ENCODE measurements around the gene PDE8B.
"Not testable (repeated sequence)": the region's sequence is repeated elsewhere in the genome, so short reads cannot be mapped to it uniquely, and the experiment has no call there.

PDE8B gene

DNA sequence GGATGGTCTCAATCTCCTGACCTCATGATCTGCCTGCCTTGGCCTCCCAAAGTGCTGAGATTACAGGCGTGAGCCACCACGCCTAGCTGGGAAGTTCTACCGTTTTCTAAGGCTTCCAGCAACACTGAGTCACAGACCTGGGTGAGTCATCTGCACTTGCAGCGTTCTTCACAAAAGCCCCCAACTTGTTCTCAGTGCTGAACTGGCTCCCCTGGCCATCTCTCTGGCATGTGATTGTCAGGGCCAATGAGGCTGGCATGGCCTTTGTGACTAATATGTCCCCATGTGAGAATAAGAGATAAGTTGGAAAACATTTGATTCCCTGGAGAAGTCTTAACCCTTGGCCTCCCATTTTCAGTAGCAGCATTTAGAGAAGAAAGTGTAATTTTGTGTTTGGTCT is 157.3 kb downstream of the PDE8B start:
- DNase-seq, result peak; percentile 33

DNA sequence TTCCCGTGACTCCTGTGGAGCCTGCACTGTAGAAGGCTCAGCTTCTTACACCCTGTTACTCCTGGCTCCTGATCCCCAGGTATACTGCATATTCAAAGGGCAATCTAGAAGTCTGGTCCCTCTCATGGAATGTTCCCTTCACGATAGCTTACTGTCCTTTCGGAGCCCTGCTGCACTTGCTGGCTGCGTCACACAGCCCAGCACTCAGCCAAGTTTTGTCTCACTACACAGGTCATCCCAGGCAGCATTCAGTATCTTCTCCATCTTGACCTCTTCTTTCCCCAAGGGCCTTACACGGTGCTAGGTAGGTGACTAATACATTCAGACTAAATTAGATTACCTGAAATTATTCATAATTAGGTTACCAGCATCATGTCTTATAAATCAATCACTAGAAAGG is 157.9 kb downstream of the PDE8B start:
- DNase-seq, result no peak

DNA sequence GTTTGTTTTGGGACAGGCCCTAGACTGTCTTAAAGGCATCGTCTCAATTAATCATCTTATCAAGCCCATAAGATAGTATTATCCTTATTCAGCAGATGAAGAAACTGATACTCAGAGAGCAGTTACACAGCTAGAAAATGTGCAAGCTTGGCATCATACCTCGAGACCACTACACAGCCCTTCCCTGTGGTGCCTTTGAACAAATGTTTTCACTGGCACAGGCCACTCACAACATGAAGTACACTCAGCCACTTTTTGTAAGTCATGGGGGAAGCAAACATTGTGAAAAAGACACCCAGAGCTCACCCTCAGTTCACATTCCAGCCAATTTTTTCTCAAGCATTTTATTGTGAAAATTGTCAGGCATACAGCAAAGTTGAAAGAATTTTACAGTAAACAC is 159.1 kb downstream of the PDE8B start:
- no peak for DNase-seq

DNA sequence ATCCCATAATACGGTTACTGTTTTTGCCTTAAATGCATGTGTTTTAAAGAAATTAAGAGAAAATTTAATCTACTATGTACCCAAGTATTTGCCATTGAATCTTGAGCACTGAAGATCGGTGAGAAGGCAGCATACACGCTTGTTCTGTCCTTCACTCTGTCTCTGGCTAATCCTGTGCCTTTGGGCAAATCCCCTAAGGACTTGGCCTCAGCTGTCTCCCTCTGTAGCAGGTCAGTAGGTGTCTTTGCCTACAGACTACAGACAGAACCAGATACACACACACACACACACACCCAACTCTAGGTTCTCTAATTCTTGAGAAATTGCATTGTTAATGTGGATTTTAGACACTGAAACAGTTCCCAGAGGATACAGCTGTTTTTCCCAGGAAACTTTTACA is 164.2 kb downstream of the PDE8B start:
- no peak for DNase-seq

DNA sequence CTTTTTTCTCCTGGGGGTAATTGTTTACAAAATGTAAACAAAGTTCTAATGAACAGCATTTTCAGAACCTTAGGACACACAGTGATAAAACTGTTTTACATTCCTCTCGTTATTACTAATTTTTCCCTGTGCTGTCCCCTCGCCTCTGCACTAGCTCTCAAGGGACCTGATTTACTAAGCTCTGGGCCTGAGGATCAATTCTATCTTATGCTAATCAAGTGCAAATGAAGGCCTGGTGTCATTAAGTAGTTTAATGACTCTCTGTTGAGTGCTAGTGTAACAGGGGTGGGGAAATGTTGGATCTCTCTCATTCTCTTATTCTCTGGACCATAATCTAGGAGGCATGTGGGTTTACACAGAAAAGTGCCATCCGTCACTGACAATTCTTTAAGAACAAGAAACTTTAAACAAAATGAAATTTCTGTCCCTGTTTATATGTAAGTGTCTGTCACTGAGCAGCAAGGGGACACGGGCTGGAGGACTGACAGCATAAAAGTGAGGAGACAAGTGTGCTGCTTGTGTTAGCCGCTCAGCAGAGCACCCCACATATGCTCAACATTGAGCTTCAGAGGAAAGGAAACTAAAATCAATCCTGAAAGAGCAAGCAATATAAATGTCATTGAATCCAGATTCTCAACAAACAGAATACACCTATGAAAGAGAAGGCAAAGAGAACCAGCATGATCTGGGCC is 166.3 kb downstream of the PDE8B start:
- no peak for DNase-seq

DNA sequence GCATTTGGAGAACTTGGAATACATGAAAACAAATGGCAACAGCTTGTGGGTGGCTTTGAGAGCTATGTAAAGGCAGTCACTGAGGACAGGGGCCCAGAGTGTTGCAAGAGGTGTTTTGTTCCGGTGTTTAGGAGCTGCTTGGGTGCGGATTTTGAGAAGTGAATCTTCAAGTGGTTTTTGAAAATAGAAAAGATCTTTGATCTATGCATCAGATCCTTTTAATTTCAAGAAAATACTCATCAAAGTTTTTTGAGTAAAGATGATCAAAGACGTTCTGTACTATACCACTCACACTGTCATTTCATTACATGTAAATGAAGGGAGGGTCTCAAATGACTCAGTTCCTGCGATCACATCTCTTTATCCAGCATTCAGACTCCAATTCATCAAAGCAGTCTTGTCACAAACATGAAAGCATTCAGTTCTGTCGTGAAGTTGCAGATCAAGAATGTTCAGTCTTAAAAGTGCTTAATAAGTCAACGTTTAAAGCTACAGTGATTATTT is 169.1 kb downstream of the PDE8B start:
- DNase-seq, result no peak

DNA sequence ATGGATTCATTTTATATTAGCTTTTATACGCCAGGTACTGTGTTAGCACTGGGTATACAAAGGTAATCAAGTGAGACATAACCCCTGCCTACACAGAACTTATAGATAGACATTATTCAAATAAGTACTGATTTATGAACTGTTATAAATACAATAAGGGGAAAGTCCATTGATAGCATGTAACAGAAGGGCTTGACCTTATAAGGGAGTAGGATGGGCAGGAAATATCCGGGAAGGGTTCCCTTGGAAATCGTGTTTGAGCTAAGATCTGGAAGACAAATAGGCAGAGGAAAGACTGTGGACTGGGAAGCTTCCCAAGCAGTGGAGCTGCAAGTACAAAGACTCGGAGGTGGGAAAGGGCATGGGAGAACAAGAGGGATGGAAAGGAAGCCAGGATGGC is 170.2 kb downstream of the PDE8B start:
- DNase-seq, result no peak

DNA sequence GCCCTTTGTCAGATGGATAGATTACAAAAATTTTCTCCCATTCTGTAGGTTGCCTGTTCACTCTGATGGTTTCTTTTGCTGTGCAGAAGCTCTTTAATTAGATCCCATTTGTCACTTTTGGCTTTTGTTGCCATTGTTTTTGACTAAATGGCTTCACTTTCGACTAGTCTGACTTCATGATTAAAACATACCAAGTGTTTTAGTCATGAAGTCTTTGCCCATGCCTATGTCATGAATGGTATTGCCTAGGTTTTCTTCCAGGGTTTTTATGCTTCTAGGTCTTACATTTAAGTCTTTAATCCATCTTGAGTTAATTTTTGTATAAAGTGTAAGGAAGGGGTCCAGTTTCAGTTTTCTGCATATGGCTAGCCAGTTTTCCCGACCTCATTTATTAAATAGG is 172.9 kb downstream of the PDE8B start:
- DNase-seq, result peak; percentile 24

DNA sequence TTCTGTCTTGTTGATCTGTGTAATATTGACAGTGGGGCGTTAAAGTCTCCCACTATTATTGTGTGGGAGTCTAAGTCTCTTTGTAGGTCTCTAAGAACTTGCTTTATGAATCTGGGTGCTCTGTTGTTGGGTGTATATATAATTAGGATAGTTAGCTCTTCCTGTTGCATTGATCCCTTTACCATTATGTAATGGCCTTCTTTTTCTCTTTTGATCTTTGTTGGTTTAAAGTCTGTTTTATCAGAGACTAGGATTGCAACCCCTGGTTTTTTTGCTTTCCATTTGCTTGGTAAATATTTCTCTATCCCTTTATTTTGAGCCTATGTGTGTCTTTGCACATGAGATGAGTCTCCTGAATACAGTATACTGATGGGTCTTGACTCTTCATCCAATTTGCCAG is 175.9 kb downstream of the PDE8B start:
- DNase-seq, result not testable (repeated sequence)

DNA sequence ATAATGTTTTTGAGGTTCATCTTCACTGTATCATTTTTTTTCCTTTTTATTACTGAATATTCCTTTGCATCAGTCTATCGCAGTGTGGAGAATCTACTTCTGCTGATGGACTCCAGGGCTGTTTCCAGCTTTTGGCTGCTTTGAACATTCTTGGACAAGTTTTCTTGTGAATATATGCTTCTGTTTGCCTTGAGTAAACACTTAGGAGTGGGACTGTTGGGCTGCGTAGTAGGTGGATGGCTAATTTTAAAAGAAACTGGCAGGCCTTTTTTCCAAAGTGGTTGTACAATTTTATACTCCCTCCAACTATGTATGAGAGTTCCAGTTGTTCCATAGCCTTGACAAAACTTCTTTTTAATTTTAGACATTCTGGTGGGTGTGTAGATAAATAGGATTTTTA is 179.3 kb downstream of the PDE8B start:
- no peak for DNase-seq

DNA sequence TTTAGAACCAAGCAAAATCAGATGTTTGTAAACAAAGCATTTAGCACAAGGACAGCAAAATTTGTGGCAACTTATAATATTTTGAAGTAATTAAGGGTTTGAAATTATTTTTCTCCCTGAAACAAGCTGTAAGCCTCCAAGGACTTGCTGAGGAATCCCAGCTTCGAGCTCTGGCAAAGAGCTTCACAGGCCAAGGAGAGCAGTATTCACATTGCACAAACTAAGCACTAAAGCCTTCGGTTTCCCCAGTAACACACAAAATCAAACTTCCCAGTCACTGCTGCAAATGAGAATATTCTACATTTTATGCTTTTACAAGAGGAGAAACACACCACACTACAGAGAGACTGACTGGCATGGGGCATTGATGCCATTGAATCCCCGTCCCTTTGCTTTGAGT is 179.7 kb downstream of the PDE8B start:
- no peak for DNase-seq

DNA sequence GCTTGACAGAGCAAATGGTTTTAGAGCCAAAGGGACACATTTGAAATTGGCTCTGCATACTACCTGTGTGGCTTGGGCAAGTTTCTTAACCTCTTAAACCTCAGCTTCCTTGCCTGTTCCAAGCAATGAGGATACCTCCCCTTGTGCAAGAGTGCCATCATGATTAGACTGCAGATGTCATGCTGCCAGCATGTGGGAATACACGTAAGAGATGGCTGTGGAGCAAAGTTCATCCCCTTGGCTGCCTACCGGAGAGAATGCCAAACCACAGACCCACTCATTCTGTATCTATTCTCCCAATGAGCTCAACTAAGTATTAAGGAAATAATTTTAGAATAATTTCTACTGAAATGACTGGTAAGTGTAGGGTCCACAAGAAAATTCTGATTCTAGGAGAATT is 180.3 kb downstream of the PDE8B start:
- peak; percentile 64 for DNase-seq

DNA sequence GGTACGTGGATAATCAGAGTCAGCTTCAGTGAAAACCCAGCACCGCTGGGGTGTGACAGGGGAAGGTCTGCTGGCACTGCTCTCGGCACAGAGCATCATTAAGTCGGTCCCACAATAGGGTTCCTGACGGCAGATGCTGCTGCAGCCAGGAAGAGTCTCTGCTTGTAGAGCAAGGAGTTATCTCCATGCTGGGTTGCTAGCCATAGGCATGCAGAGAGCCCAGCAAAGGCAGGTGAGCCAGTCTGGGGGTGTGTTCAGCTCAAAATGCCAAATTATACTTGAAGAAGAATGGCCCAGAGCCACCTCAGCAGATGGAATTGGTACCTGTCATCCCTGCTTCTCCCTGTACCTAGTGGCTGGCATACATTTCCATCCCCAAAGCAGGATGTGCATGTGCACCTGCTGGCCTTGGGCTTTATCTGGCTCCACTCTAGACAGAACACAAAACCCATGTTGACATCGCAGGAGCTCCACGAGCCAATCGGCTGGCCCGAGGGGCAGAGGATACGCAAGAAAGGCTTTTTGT is 180.8 kb downstream of the PDE8B start:
- DNase-seq, result no peak

DNA sequence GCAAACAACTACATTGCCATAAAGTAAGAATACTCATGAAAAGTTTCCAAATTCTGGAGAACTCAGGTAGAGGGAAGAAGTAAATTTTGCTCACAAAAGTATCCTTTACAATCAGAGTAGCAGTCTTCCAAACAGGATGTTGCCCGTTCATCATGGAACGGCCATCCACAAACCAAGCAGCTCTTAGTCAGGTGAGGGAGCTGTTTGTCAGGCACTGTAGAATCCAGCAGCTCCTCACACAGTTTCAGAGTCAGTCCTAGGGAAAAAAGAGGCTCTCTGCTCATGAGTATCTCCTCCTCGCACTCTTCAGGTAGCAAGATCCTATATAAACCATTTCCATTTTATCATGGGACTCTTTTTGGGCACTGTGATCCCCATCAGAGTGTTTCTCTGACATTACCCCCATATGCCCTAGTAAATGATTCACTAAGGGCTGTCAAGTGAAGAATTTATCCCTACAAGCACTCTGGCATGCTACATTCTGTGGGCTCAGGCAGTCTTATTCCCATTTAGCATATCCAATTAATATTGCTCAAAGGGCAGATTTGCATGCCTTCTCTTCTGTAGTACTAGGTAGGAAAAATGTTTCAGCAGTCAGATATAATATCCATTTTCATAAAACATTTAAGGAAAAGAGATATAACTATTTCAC is 183.7 kb downstream of the PDE8B start:
- DNase-seq, result no peak

DNA sequence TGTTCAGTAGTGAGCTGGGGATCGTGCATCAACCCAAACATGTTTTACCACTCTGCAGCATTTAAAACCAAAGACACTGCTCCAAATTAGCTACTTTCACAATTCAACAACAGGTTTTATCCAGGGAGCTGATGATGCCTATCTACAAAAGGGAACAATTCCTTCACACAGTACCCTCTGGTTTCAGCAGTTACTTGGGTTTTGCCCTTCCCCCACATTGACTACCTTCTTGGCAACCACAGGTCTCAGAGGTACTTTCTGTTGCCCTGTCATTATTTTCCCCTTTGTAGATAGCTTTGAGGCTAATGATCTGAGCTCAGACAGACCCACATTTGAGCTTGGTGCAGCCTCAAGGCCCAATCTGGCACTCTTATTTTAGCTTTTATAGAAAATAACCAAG is 185.5 kb downstream of the PDE8B start:
- no peak for DNase-seq

DNA sequence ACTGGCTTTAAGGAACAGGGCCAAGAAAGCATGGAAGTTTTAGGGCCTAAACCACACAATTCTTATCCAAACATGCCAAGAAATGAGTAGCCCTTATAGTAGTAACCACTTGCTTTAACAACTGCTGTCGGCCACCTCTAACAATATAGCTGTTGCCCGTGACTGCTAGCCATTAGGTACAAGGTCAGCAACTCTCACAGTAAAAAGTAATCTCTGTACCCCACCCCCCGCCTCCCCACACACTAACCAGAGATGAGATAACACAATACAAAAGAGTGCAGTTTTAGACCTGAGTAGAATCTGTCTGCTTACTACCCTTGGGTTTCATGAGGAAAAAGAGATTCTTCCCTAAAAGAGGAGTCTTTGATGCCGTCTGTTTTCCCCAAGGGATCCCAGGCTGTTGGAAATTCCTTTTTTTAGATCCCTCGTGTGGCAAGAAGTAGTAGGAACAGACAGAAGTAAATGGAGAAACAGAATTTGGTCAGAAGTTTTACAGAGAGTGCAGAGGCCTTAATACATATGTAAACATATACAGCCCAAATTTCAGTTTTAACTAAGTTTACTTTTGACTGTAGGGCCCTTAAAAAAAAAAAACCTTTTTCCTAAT is 187.3 kb downstream of the PDE8B start:
- no peak for DNase-seq

DNA sequence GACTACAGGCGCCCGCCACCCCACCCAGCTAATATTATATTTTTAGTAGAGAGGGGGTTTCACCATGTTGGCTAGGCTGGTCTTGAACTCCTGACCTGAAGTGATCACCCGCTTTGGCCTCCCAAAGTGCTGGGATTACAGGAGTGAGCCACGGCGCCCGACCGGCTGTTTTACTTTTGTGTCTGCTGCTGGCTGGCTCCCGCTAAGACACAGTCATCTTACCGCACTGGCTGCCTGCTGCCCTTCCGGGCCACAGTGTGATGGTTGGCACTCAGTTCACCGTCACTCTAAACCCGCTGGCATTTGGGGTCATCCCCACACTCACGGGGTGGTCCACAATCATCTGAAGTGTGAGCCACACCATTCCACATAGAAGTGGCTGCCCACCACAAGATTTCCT is 188.0 kb downstream of the PDE8B start:
- no peak for DNase-seq

DNA sequence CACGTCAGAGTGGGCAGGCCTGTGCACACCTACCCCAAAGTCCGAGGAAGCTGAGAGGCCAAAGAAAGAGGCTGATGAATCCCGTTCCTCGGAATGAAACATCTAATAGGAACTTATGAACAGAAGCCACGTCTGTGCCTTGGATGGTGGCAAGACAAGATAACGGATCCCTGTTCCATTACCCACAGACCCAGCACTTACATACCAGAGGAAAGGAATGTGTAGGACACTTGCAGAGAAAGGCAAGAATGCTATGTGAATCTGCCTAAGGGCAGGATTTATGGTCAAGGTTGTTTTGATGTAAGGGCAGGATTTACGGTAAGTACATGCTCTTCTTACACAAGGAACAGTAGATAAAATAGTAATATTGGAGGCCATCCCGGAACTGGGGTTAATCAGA is 188.4 kb downstream of the PDE8B start:
- DNase-seq, result peak; percentile 18

DNA sequence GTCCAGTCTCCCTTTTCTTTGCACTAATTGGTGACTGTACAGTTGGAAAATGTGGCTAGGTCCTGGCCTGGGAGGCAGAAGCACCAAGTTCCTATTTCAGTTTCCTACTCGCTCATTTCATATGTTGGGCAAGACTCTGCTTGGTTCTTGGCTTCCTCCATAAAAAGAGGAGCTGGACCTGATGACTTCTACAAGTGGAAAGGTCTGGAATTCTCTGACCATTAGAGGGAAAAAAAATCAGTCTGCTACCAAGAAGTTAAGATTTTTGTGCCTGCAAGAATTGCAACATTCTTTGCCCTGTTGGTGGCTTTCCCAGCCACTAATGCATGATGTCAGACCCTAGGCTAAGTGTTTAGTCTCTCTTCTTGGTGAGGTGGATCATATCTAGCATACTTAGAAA is 190.2 kb downstream of the PDE8B start:
- no peak for DNase-seq

DNA sequence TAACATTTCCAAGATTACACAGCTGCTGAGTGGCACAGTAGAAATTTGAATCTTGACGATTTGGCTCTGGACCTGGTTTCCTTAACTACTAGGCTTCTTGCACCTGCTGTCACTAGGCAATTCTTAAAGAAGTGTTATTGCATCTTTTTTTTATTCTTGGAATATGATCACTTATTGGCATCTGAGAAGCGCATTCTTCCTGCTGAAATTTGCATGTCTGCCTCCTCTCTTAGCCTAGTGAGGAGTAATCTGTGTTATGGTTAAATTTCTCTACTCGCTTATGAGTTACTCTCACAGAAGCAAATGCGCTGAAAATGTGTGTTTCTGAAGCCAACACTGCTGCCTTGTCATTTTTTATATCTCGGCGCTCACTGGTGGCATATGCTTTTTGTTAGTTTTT is 192.3 kb downstream of the PDE8B start:
- no peak for DNase-seq

DNA sequence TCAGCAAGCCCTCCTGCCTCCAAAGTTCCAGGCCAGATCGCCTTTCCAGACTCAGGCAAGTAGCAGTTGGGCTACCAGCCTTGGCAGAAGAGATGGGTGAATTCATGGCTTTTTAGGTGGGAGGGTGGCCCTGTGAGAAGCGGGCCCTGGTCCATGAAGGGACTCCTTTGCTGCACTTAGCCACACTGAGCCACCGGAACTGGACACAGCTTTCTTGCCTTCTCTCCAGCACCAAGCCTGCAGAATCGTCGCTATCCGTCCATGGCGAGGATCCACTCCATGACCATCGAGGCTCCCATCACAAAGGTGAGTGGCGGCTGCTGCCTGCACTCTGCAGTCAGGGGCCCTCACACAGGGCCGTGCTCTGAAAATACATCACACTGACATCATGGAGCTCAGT is 196.7 kb downstream of the PDE8B start:
- no peak for DNase-seq

DNA sequence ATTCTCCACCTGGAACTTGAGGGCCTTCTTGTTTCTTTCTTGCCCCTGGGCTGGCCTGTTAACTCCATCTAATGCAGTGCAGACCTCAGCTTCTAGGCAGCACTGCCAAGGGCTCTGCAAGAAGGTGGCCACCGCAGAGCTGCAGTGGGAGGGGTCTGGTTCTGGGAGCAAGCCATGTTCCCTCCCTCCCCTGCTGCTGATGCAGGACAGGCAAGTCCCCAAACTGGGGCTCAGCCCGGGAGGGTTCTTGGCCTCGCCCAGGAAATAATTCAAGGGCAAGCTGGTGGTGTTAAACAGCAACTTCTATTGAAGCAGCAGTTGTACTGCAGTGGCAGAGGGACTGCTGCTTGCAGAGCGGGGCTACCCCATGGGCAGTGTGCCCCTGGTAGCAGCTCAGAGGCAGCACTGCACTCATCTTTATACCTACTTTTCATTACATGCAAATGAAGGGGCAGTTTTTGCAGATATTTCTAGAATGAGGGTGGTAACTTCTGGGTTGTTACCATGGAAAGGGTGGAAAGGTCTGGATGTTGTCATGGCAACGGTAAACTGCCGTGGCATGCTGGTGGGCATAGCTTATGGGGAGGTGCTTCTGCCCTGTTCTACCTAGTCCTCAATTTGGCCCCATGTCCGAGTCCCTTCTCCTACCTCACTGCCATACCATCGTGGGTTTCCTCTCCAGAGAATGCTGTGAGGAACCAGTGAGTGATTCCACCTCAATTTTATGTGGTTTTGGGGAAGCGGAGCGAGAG is 199.6 kb downstream of the PDE8B start:
- no peak for DNase-seq

DNA sequence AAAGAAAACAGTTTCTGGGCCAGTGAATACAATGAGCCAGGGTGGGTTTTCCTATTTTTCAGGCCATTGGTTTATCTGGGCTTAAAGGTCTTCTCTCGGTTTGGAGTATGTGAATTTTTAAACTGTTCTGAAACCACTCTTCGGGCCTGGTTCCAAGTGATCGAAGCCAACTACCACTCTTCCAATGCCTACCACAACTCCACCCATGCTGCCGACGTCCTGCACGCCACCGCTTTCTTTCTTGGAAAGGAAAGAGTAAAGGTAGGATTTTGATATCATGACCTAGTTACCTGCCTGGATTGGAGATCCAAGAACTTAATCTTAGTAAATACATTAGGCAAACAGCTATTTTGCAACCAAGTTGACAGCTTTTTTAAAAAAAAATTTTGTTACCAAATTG is 202.6 kb downstream of the PDE8B start:
- no peak for DNase-seq

Data from fibroblast of skin of right biceps (primary cell).